PC-3 (cell line): ENCODE data around the gene SPON2.

ENCODE experiments used
- CTCF ChIP-seq: fragments of 300-600 bp; sonication (generic); conservative IDR thresholded peaks from 2 replicates; pipeline ENCODE4 v1.5.1; 2017; ENCODE audit warnings: antibody characterized with exemption, low read depth, mild to moderate bottlenecking, low read length
- EZH2 ChIP-seq: fragments of 300-600 bp; sonication (generic); IDR thresholded peaks from one replicate; pipeline ENCODE4 v1.6.1; 2017; ENCODE audit warnings: antibody characterized with exemption, mild to moderate bottlenecking, low read length; ENCODE audit not compliant: unreplicated experiment
- EZH2phosphoT487 ChIP-seq: fragments of 300-600 bp; sonication (generic); IDR thresholded peaks from 2 replicates; pipeline ENCODE4 v1.6.1; 2018; ENCODE audit warnings: mild to moderate bottlenecking, antibody characterized with exemption, low read length, borderline replicate concordance

DNA sequence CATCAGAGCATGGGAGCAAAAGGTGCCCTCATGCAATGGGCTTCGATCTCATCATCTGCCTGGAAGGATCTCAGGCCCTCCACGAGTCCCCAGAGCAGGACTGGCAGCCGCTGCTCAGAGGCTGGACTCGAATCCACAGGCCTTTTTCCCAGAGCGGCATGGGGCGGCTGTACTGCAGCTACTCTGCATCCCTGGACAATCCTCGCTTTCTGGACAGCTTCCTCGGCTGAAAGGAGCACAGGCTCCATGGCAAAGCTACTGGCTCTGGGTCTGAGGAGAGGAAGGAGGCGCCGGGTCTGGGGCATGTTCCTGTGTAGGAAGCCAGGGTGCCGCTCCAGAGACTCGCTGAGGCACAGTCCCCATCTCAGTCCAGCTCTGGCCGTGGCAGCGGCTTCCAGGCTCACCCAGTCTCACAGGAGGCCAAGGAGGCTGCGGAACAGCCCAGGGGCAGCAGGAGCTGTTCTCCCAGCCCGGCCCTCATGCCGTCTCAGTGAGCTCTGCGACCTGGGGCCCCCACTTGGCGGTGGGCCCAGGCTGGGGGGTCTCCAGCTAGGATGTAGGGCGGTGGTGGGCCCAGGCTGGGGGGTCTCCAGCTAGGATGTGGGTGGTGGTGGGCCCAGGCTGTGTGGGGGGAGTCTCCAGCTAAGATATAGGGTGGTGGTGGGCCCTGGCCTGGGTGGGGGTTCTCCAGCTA lies 2.7 kb upstream of the SPON2 start:
- TF ChIP-seq CTCF (no peak), EZH2 (no peak), EZH2phosphoT487 (no peak)
